K562 (cell line): ENCODE data around the gene PIK3CB. TPM values are rescaled to one million over a fixed set of nuclear protein-coding genes. Genes with fewer than 3 reads are reported as not detected.

Experiments
- ATAC-seq: fragments of 200-7000 bp; cut with Tn5 transposase; 3 replicates; pipeline ENCODE4 v1.9.1; 2020; ENCODE audit warnings: moderate library complexity
- BruUV-seq: library from RNA; stranded (reverse); fragments of 400-500 nt; replicated peaks from 2 replicates; lab custom pipeline; 2021; lab: Mats Ljungman, UMichigan
- CTCF ChIA-PET: fragments of 300-600 bp; formaldehyde crosslinking; extraction: SDS; loops from one replicate; lab custom pipeline; 2021; ENCODE audit warnings: low intra/inter-chr PET ratio; lab: Yijun Ruan, JAX
- POLR2A ChIA-PET: fragments of 300-600, 350-650 bp; sonication (Branson Sonifier 250); formaldehyde crosslinking; extraction: SDS; loops from one replicate; lab custom pipeline; 2021; ENCODE audit warnings: antibody characterized with exemption, inconsistent platforms; lab: Yijun Ruan, JAX
- DNase-seq, 4 experiments: peaks; one replicate each; pipeline versions ENCODE4 v3.0.0 to v3.0.0-alpha.2; 2011 to 2018; ENCODE audit warnings: low spot score in 3 of 4, mixed read lengths in 3 of 4; ENCODE audit errors: extremely low read depth in 1 of 4
- FAIRE-seq: peaks from 2 replicates; lab custom pipeline; 2011; peaks lifted over from hg19 to GRCh38; lab: Jason Lieb, UNC
- H2AFZ ChIP-seq: 2 replicates; pipeline ENCODE4 v1.6.0; 2011; ENCODE audit warnings: low read depth, low read length, control low read depth, inconsistent platforms
- H3K27ac ChIP-seq: fragments of 200-600 bp; 3 replicates; pipeline ENCODE4 v1.8.0; 2011; ENCODE audit warnings: low read depth, mild to moderate bottlenecking, control low read depth, inconsistent platforms, low read length, moderate library complexity, mixed read lengths; ENCODE audit errors: extremely low read depth
- H3K27me3 ChIP-seq, 2 experiments: fragments of 300-600 bp in 1 of 2; 2 replicates in 1 of 2; 3 replicates in 1 of 2; pipeline versions ENCODE4 v1.6.0 to v1.8.0; 2011; ENCODE audit warnings: inconsistent platforms in 2 of 2, low read length in 2 of 2, mild to moderate bottlenecking in 1 of 2, mixed read lengths in 1 of 2, moderate library complexity in 1 of 2; ENCODE audit not compliant: control insufficient read depth in 2 of 2, insufficient read depth in 2 of 2
- H3K36me3 ChIP-seq: fragments of 300-600 bp; 3 replicates; pipeline ENCODE4 v1.8.0; 2011; ENCODE audit warnings: mild to moderate bottlenecking, low read length, inconsistent platforms; ENCODE audit not compliant: control insufficient read depth, insufficient read depth
- H3K4me1 ChIP-seq, 2 experiments: fragments of 200-600 bp in 1 of 2; replicated peaks in 1 of 2; 2 replicates in 1 of 2; 3 replicates in 1 of 2; pipeline versions ENCODE4 v1.5.1 to v1.8.0; 2011; ENCODE audit warnings: inconsistent platforms in 2 of 2, low read length in 2 of 2, mild to moderate bottlenecking in 1 of 2, mixed read lengths in 1 of 2, moderate library complexity in 1 of 2; ENCODE audit not compliant: control insufficient read depth in 2 of 2, insufficient read depth in 2 of 2
- H3K4me2 ChIP-seq: 2 replicates; pipeline ENCODE4 v1.6.1; 2011; ENCODE audit warnings: low read length, control low read depth, inconsistent platforms, mixed read lengths; ENCODE audit not compliant: insufficient read depth
- H3K4me3 ChIP-seq: fragments of 200-600 bp; sonication (generic), shearing (Covaris generic); 2 replicates; pipeline ENCODE4 v1.5.1; 2016; ENCODE audit warnings: control low read depth, inconsistent platforms
- H3K79me2 ChIP-seq: fragments of 200-600 bp; 3 replicates; pipeline ENCODE4 v1.8.0; 2011; ENCODE audit warnings: low read length, inconsistent platforms; ENCODE audit not compliant: control insufficient read depth, insufficient read depth
- H3K9ac ChIP-seq, 2 experiments: 2 replicates each; pipeline versions ENCODE4 v1.6.0 to v1.6.1; 2011; ENCODE audit warnings: low read depth in 2 of 2, low read length in 2 of 2, control low read depth in 1 of 2, inconsistent platforms in 1 of 2, mild to moderate bottlenecking in 1 of 2, mixed read lengths in 1 of 2; ENCODE audit not compliant: insufficient read depth in 1 of 2
- H3K9me1 ChIP-seq: one replicate; pipeline ENCODE4 v1.6.0; 2011; ENCODE audit warnings: inconsistent platforms, mild to moderate bottlenecking, low read length, moderate library complexity; ENCODE audit not compliant: control insufficient read depth, insufficient read depth
- H3K9me3 ChIP-seq: replicated peaks from 2 replicates; pipeline ENCODE4 v1.5.1; 2011; ENCODE audit warnings: low read depth, low read length, inconsistent platforms; ENCODE audit not compliant: control insufficient read depth, insufficient read depth
- H4K20me1 ChIP-seq: replicated peaks from 2 replicates; pipeline ENCODE4 v1.6.1; 2011; ENCODE audit warnings: low read length, inconsistent platforms, mixed read lengths; ENCODE audit not compliant: control insufficient read depth, insufficient read depth
- CEBPB ChIP-seq: fragments of 450-650 bp; IDR thresholded peaks from 2 replicates; pipeline ENCODE4 v1.6.1; 2016; ENCODE audit warnings: missing genetic modification characterization, missing compliant biosample characterization
- ETV6 ChIP-seq, 3 experiments: fragments of 150-350 bp in 1 of 3; sonication (generic) in 1 of 3; formaldehyde crosslinking in 1 of 3; IDR thresholded peaks; 2 replicates each; pipeline versions ENCODE4 v1.6.1 to v1.8.0; 2014 to 2022; ENCODE audit warnings: borderline replicate concordance in 2 of 3, low read depth in 2 of 3, antibody characterized with exemption in 1 of 3, low read length in 1 of 3, mild to moderate bottlenecking in 1 of 3, missing genetic modification reagents in 1 of 3
- ID3 ChIP-seq, 2 experiments: fragments of 250-450 bp in 1 of 2; fragments of 450-650 bp in 1 of 2; sonication (Bioruptor Pico) in 1 of 2; IDR thresholded peaks; 2 replicates each; pipeline versions ENCODE4 v1.6.1 to v1.8.0; 2016 to 2021; ENCODE audit warnings: mild to moderate bottlenecking in 2 of 2, moderate library complexity in 2 of 2, missing compliant biosample characterization in 1 of 2, missing genetic modification characterization in 1 of 2
- PHB2 ChIP-seq: fragments of 450-650 bp; IDR thresholded peaks from 2 replicates; pipeline ENCODE4 v1.6.1; 2017; ENCODE audit warnings: low read depth
- RUNX1 ChIP-seq: sonication (generic); IDR thresholded peaks from 2 replicates; pipeline ENCODE4 v1.6.1; 2016; ENCODE audit warnings: antibody characterized with exemption, low read depth
- SNIP1 ChIP-seq: fragments of 450-650 bp; IDR thresholded peaks from 2 replicates; pipeline ENCODE4 v1.7.1; 2017; ENCODE audit warnings: low read depth, mild to moderate bottlenecking
- YY1 ChIP-seq, 3 experiments: IDR thresholded peaks; 2 replicates each; pipeline ENCODE4 v1.6.1; 2011; ENCODE audit warnings: low read length in 2 of 3, mild to moderate bottlenecking in 2 of 3, moderate library complexity in 2 of 3, borderline replicate concordance in 1 of 3, control low read depth in 1 of 3, low read depth in 1 of 3; ENCODE audit not compliant: insufficient read depth in 3 of 3, insufficient replicate concordance in 2 of 3, control insufficient read depth in 1 of 3, insufficient read length in 1 of 3; ENCODE audit errors: extremely low read depth in 1 of 3
- ZHX1 ChIP-seq: fragments of 150-350 bp; conservative IDR thresholded peaks from 2 replicates; pipeline ENCODE4 v1.6.1; 2014; ENCODE audit warnings: low read length
- ZNF79 ChIP-seq: fragments of 250-450 bp; sonication (Bioruptor Pico); IDR thresholded peaks from 2 replicates; pipeline ENCODE4 v1.4.0; 2020; ENCODE audit warnings: low read depth, mild to moderate bottlenecking, moderate library complexity
- WGBS: fragments of 100-300 bp; shearing (Covaris generic); methylation state at CpG from one replicate; pipeline ENCODE4 v1.1.6; 2016; ENCODE audit warnings: low coverage, mixed read lengths; ENCODE audit not compliant: insufficient coverage; ENCODE audit errors: missing lambda C conversion rate; 5-methylcytosine and 5-hydroxymethylcytosine counted together
- in situ Hi-C: fragments of 300-500 bp; cut with MboI; formaldehyde crosslinking; loops from 4 replicates; pipeline ENCODE4 v1.15.0; 2018; ENCODE audit warnings: inconsistent platforms, mixed read lengths
- intact Hi-C: fragments of 100-400 bp; cut with micrococcal nuclease; formaldehyde crosslinking; loops from 2 replicates; pipeline ENCODE4 v1.14.2; 2022
- polyA plus RNA-seq, 8 experiments: library from polyadenylated mRNA; depleted of rRNA in 4 of 8; stranded (reverse) in 5 of 8; unstranded in 3 of 8; fragments of >200 nt; fragmentation: Nextera tagmentation in 2 of 8; fragmentation: Illumina TruSeq in 1 of 8; extraction: Ambion mirVana in 2 of 8; extraction: Trizol in 1 of 8; gene quantifications; 2 replicates each; pipeline versions ENCODE4 v1.2.1 to v1.2.3, GENCODE V29; 2011 to 2014; ENCODE audit warnings: inconsistent platforms in 1 of 8, missing spikeins in 1 of 8
- total RNA-seq, 7 experiments: library from RNA; depleted of rRNA in 6 of 7; stranded (reverse); fragments of >200 nt in 6 of 7; fragmentation: Illumina TruSeq in 2 of 7; extraction: Trizol in 2 of 7; gene quantifications; 2 replicates each; pipeline versions ENCODE4 v1.2.1 to v1.2.3, GENCODE V29; 2011 to 2021; ENCODE audit warnings: low replicate concordance in 1 of 7

PIK3CB gene
- total and polyA plus RNA-seq, 9 of the 15 experiments (the other 6 are each of a cell fraction or from before 2014, with no cell fraction given) = 15.3 to 62.6 (median 28.3) TPM

DNA sequence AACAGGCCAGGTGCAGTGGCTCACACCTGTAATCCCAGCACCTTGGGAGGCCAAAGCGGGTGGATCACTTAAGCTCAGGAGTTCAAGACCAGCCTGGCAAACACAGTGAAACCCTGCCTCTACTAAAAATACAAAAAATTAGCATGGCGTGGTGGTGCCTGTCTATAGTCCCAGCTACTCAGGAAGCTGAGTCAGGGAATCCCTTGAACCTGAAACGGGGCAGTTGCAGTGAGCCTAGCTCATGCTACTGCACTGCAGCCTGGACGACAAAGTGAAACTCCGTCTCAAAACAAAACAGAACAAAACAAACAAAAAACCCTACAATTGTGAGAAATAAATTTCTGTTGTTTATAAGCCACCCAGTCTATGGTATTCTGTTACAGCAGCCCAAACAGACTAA, 94.7 kb downstream of the PIK3CB start (continued):
- TF ChIP-seq ZNF79 (CRISPR knock-in tag) (no peak), ID3 (CRISPR knock-in tag; IDR thresholded peaks at IDR 0.05) (no peak), ID3 (tag; IDR thresholded peaks at IDR 0.05) (no peak), ETV6 (IDR thresholded peaks at IDR 0.05; ENCODE audit: borderline replicate concordance in 1 of 2, low read depth in 2 of 2, low read length in 1 of 2) (no peak), ETV6 (CRISPR knock-in tag; IDR thresholded peaks at IDR 0.05; ENCODE audit: borderline replicate concordance) (no peak)
- TF ChIP-seq, all 486 proteins: peak for 0

GRCh38 chr3:138732456-138732855, 102.3 kb downstream of the PIK3CB start:
- 50% methylated on average over 1 of the region's 1 CpG for WGBS
- in situ Hi-C loops (no loop called here), intact Hi-C loops (no loop called here)
- Histone ChIP-seq H3K4me1 (peaks cover 1 to 4% of the 10 kb centered on the region in 2 experiments; a peak in 3 of 5 replicates), H3K9me3 (no peaks in the 10 kb centered on the region), H3K4me3 (no peak overlapping the region), H3K79me2 (peaks cover 7% of the 10 kb centered on the region; the same call in 2 of the 3 replicates), H3K9me1 (no peaks in the 10 kb centered on the region), H3K36me3 (peaks cover 57% of the 10 kb centered on the region), H3K27ac (no peak overlapping the region), H3K9ac (no peak overlapping the region), H3K4me2 (no peak overlapping the region), H2AFZ (no peak overlapping the region), H3K27me3 (no peaks in the 10 kb centered on the region), H4K20me1 (no peaks in the 10 kb centered on the region)
- TF ChIP-seq SNIP1 = no peak
- no peak for TF ChIP-seq RUNX1
- TF ChIP-seq CEBPB = 0 out of 2 replicates have a peak, but pooled peaks have one; percentile 17
- TF ChIP-seq PHB2 = no peak
- no peak for TF ChIP-seq YY1 (IDR thresholded peaks at IDR 0.05; ENCODE audit: borderline replicate concordance in 1 of 3, control insufficient read depth in 1 of 3, extremely low read depth in 1 of 3, insufficient read depth in 3 of 3, insufficient read length in 1 of 3, insufficient replicate concordance in 2 of 3, low read depth in 1 of 3, low read length in 2 of 3)
- TF ChIP-seq ZHX1 = no peak
- BruUV-seq = no TSS peak
- no peak for DNase-seq
- no peak for ATAC-seq
- FAIRE-seq = no peak
- CTCF ChIA-PET = no interaction called here
- POLR2A ChIA-PET = interaction anchor here (0.6 kb wide), 1 partner anchor 15 kb away, joined by 3 read pairs; no protein-coding TSS in a partner anchor
